H9 (cell line): Measurements from ENCODE around the gene RTL3. TPM values are rescaled to one million over a fixed set of nuclear protein-coding genes. Genes with fewer than 3 reads are reported as not detected.

Experiments used
- DNase-seq: peaks from one replicate; pipeline ENCODE4 v3.0.0-alpha.2; 2017
- H2AFZ ChIP-seq: one replicate; pipeline ENCODE4 v1.6.1; 2013; ENCODE audit warnings: mild to moderate bottlenecking, low read length, control low read depth, moderate library complexity
- H2AK5ac ChIP-seq: 2 replicates; pipeline ENCODE4 v1.6.1; 2013; ENCODE audit warnings: low read length, control low read depth, mixed read lengths; ENCODE audit not compliant: insufficient read length
- H2BK120ac ChIP-seq: one replicate; pipeline ENCODE4 v1.6.1; 2013; ENCODE audit warnings: low read depth, mild to moderate bottlenecking, low read length, control low read depth, inconsistent platforms; ENCODE audit not compliant: poor library complexity, severe bottlenecking
- H2BK12ac ChIP-seq: 2 replicates; pipeline ENCODE4 v1.6.1; 2013; ENCODE audit warnings: low read length, control low read depth, mixed read lengths, low read depth; ENCODE audit not compliant: insufficient read length
- H2BK15ac ChIP-seq: 2 replicates; pipeline ENCODE4 v1.6.1; 2013; ENCODE audit warnings: low read depth, low read length, control low read depth
- H2BK20ac ChIP-seq: one replicate; pipeline ENCODE4 v1.6.1; 2013; ENCODE audit warnings: low read depth, mild to moderate bottlenecking, low read length, control low read depth, inconsistent platforms; ENCODE audit not compliant: poor library complexity, severe bottlenecking
- H2BK5ac ChIP-seq: 2 replicates; pipeline ENCODE4 v1.6.1; 2013; ENCODE audit warnings: low read length, control low read depth, mixed read lengths; ENCODE audit not compliant: insufficient read length
- H3K14ac ChIP-seq: 2 replicates; pipeline ENCODE4 v1.6.1; 2013; ENCODE audit warnings: low read length, control low read depth; ENCODE audit not compliant: insufficient read depth
- H3K18ac ChIP-seq: 2 replicates; pipeline ENCODE4 v1.6.1; 2013; ENCODE audit warnings: low read depth, mild to moderate bottlenecking, mixed read lengths, low read length, control low read depth; ENCODE audit not compliant: insufficient read length
- H3K23ac ChIP-seq: 2 replicates; pipeline ENCODE4 v1.6.1; 2013; ENCODE audit warnings: low read length, control low read depth, mixed read lengths, low read depth; ENCODE audit not compliant: insufficient read length
- H3K23me2 ChIP-seq: 2 replicates; pipeline ENCODE4 v1.6.1; 2013; ENCODE audit warnings: low read depth, mild to moderate bottlenecking, mixed read lengths, low read length, control low read depth; ENCODE audit not compliant: insufficient read length, poor library complexity, severe bottlenecking
- H3K27ac ChIP-seq: 2 replicates; pipeline ENCODE4 v1.5.1; 2013; ENCODE audit warnings: low read length, control low read depth, mixed read lengths, low read depth; ENCODE audit not compliant: insufficient read length
- H3K27me3 ChIP-seq: 2 replicates; pipeline ENCODE4 v1.6.1; 2013; ENCODE audit warnings: low read length, control low read depth, inconsistent platforms; ENCODE audit not compliant: insufficient read depth
- H3K4ac ChIP-seq: 2 replicates; pipeline ENCODE4 v1.6.1; 2013; ENCODE audit warnings: low read depth, mild to moderate bottlenecking, control low read depth, inconsistent platforms, low read length, moderate library complexity
- H3K4me1 ChIP-seq: 2 replicates; pipeline ENCODE4 v1.6.1; 2013; ENCODE audit warnings: low read length, control low read depth, inconsistent platforms; ENCODE audit not compliant: insufficient read depth
- H3K4me2 ChIP-seq: 2 replicates; pipeline ENCODE4 v1.6.1; 2013; ENCODE audit warnings: low read length, control low read depth, mixed read lengths; ENCODE audit not compliant: insufficient read length, insufficient read depth
- H3K56ac ChIP-seq: 2 replicates; pipeline ENCODE4 v1.6.1; 2013; ENCODE audit warnings: low read depth, mild to moderate bottlenecking, mixed read lengths, low read length, control low read depth; ENCODE audit not compliant: insufficient read length
- H3K79me1 ChIP-seq: 2 replicates; pipeline ENCODE4 v1.6.1; 2013; ENCODE audit warnings: low read depth, mild to moderate bottlenecking, moderate library complexity, low read length, control low read depth, inconsistent platforms; ENCODE audit not compliant: insufficient read depth, poor library complexity, severe bottlenecking
- H3K79me2 ChIP-seq: 2 replicates; pipeline ENCODE4 v1.6.1; 2013; ENCODE audit warnings: low read length, control low read depth, inconsistent platforms; ENCODE audit not compliant: insufficient read depth
- H3K9ac ChIP-seq: 2 replicates; pipeline ENCODE4 v1.6.1; 2013; ENCODE audit warnings: low read length, control low read depth, mixed read lengths; ENCODE audit not compliant: insufficient read length; ENCODE audit errors: extremely low read depth
- H3K9me3 ChIP-seq: one replicate; pipeline ENCODE4 v1.6.1; 2013; ENCODE audit warnings: low read depth, low read length, inconsistent platforms; ENCODE audit not compliant: control insufficient read depth
- H3T11ph ChIP-seq: one replicate; pipeline ENCODE4 v1.6.1; 2013; ENCODE audit warnings: mild to moderate bottlenecking, low read length, control low read depth, inconsistent platforms
- H4K20me1 ChIP-seq: one replicate; pipeline ENCODE4 v1.6.1; 2013; ENCODE audit not compliant: control insufficient read depth, insufficient read length, insufficient read depth
- H4K5ac ChIP-seq: 2 replicates; pipeline ENCODE4 v1.6.1; 2013; ENCODE audit warnings: low read depth, mild to moderate bottlenecking, mixed read lengths, low read length, control low read depth; ENCODE audit not compliant: insufficient read length
- H4K8ac ChIP-seq: replicated peaks from 2 replicates; pipeline ENCODE4 v1.6.1; 2013; ENCODE audit warnings: low read length, control low read depth, mixed read lengths, low read depth; ENCODE audit not compliant: insufficient read length
- H4K91ac ChIP-seq: 2 replicates; pipeline ENCODE4 v1.6.1; 2013; ENCODE audit warnings: low read depth, mild to moderate bottlenecking, moderate library complexity, mixed read lengths, low read length, control low read depth; ENCODE audit not compliant: insufficient read length
- H3K27ac Mint-ChIP-seq, 3 experiments: 2 replicates in 2 of 3; 3 replicates in 1 of 3; pipeline ENCODE4 v1.8.0; 2020 to 2021; ENCODE audit warnings: mixed read lengths in 3 of 3, mild to moderate bottlenecking in 1 of 3, moderate library complexity in 1 of 3
- H3K27me3 Mint-ChIP-seq: 2 replicates; pipeline ENCODE4 v1.8.0; 2021; ENCODE audit warnings: low read depth, mild to moderate bottlenecking, moderate library complexity, mixed read lengths
- H3K36me3 Mint-ChIP-seq, 3 experiments: 2 replicates in 2 of 3; 3 replicates in 1 of 3; pipeline ENCODE4 v1.8.0; 2020 to 2021; ENCODE audit warnings: low read depth in 3 of 3, mixed read lengths in 3 of 3; ENCODE audit not compliant: insufficient read depth in 1 of 3
- H3K4me1 Mint-ChIP-seq, 2 experiments: 2 replicates each; pipeline ENCODE4 v1.8.0; 2020; ENCODE audit warnings: mixed read lengths in 2 of 2
- H3K4me3 Mint-ChIP-seq, 2 experiments: 2 replicates in 1 of 2; 3 replicates in 1 of 2; pipeline ENCODE4 v1.8.0; 2020 to 2021; ENCODE audit warnings: mild to moderate bottlenecking in 2 of 2, mixed read lengths in 2 of 2, moderate library complexity in 1 of 2
- H3K9me3 Mint-ChIP-seq, 2 experiments: 2 replicates in 1 of 2; 3 replicates in 1 of 2; pipeline ENCODE4 v1.8.0; 2020; ENCODE audit warnings: mild to moderate bottlenecking in 2 of 2, mixed read lengths in 2 of 2, moderate library complexity in 1 of 2
- WGBS: extraction: QIAGEN DNeasy Blood & Tissue Kit; methylation state at CpG from one replicate; pipeline ENCODE4 v1.1.7; 2013; ENCODE audit warnings: missing lambda C conversion rate, low lambda C conversion rate, mixed read lengths; ENCODE audit not compliant: insufficient read length; ENCODE audit errors: extremely low coverage; 5-methylcytosine and 5-hydroxymethylcytosine counted together
- total RNA-seq: library from RNA; stranded (reverse); gene quantifications from 2 replicates; pipeline ENCODE4 v1.2.1, GENCODE V29; 2021
- TF ChIP-seq, protein P1 (sequence below): fragments of 200-600 bp; sonication (generic); conservative IDR thresholded peaks from 3 replicates; pipeline ENCODE4 v1.8.0; 2021; ENCODE audit warnings: antibody characterized with exemption, mild to moderate bottlenecking

The RTL3 gene
- total RNA-seq, 1 experiment from 2014 or later = not detected

DNA sequence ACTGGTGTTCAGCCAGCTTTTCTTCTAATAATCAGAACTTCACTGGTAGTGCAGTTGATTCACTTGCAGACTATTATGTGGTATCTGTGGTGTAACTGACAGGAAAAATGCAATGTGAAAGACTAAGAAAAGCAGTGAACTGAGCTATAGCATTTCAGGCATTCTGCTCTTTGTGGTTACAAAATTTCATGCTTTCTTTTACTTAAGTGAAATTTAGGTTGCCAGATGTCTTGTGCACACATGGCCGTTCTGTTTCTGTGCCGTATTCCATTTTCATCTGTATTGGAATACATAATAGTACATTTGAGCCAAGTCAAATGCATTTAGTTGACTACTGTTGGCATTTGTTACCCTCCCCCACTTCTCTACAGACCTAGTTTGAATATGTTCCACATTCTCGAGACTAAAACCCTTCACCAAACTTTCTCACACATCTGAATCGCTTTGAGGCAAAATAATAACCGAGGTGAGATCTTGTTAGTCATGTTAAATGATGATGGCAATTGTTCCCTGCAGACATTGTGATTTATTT is 8.2 kb downstream of the RTL3 start:
- TF ChIP-seq, protein P1, sequence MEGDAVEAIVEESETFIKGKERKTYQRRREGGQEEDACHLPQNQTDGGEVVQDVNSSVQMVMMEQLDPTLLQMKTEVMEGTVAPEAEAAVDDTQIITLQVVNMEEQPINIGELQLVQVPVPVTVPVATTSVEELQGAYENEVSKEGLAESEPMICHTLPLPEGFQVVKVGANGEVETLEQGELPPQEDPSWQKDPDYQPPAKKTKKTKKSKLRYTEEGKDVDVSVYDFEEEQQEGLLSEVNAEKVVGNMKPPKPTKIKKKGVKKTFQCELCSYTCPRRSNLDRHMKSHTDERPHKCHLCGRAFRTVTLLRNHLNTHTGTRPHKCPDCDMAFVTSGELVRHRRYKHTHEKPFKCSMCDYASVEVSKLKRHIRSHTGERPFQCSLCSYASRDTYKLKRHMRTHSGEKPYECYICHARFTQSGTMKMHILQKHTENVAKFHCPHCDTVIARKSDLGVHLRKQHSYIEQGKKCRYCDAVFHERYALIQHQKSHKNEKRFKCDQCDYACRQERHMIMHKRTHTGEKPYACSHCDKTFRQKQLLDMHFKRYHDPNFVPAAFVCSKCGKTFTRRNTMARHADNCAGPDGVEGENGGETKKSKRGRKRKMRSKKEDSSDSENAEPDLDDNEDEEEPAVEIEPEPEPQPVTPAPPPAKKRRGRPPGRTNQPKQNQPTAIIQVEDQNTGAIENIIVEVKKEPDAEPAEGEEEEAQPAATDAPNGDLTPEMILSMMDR = no peak
- Histone ChIP-seq H2AK5ac (no peak overlapping the region), H3K27ac (no peak overlapping the region), H3K56ac (no peak overlapping the region), H2BK120ac (no peak overlapping the region), H2BK15ac (no peak overlapping the region), H2AFZ (no peak overlapping the region), H3K23me2 (no peaks in the 10 kb centered on the region), H3K79me1 (no peaks in the 10 kb centered on the region), H3K79me2 (no peaks in the 10 kb centered on the region), H2BK12ac (no peak overlapping the region), H3K4me2 (no peak overlapping the region), H3K9ac (no peak overlapping the region), H3K14ac (no peak overlapping the region), H2BK20ac (no peak overlapping the region), H3K18ac (no peak overlapping the region), H4K5ac (no peak overlapping the region), H3K27me3 (no peaks in the 10 kb centered on the region), H3K23ac (no peak overlapping the region), H3T11ph (no peak overlapping the region), H2BK5ac (no peak overlapping the region), H4K91ac (no peak overlapping the region), H4K8ac (no peak overlapping the region), H3K9me3 (peaks cover 14% of the 10 kb centered on the region), H3K4ac (no peak overlapping the region), H4K20me1 (no peaks in the 10 kb centered on the region), H3K4me1 (no peaks in the 10 kb centered on the region)
- H3K36me3 Mint-ChIP-seq = peaks cover 0 to 2% (median 0%) of the 10 kb centered on the region in 3 experiments; a peak in 1 of 7 replicates
- H3K4me1 Mint-ChIP-seq = peaks cover 3 to 5% of the 10 kb centered on the region in 2 experiments
- H3K27ac Mint-ChIP-seq = no peak overlapping the region
- no peaks in the 10 kb centered on the region; the same call in 1 of the 2 replicates for H3K27me3 Mint-ChIP-seq
- peaks cover 42 to 43% of the 10 kb centered on the region in 2 experiments for H3K9me3 Mint-ChIP-seq
- no peak for DNase-seq
- no peak overlapping the region for H3K4me3 Mint-ChIP-seq
- WGBS = no CpG with 5 or more reads among the region's 5 CpGs
